ENCODE measurements around the gene SLC25A48. TPM values are rescaled to one million over a fixed set of nuclear protein-coding genes. Genes with fewer than 3 reads are reported as not detected.

SLC25A48 gene
- total RNA-seq, 1 experiment from 2014 or later: not detected

- CTCF ChIA-PET: no interaction called here
- Histone ChIP-seq H3K27me3 (ENCODE audit: control insufficient read depth, insufficient read depth, low read length) (no peaks in the 10 kb centered on the region), H3K4me3 (ENCODE audit: low read depth in 2 of 2, low read length in 2 of 2) (no peak overlapping the region), H3K9me3 (ENCODE audit: control insufficient read depth, insufficient read depth, low read depth, low read length) (no peaks in the 10 kb centered on the region), H3K4me1 (ENCODE audit: control insufficient read depth, insufficient read depth, low read length) (no peaks in the 10 kb centered on the region), H3K27ac (ENCODE audit: low read length) (no peak overlapping the region), H3K36me3 (ENCODE audit: control insufficient read depth, insufficient read depth, low read length) (no peaks in the 10 kb centered on the region)
- intact Hi-C loops (cut with micrococcal nuclease; ENCODE audit: unreplicated experiment): no loop called here
- no TSS peak for BruUV-seq (replicated peaks)
- in situ Hi-C loops (cut with HindIII; ENCODE audit: low pct_unique_long_range_greater_than_20kb, low sequenced_read_pairs): no loop called here
- no peak for ATAC-seq
- POLR2A ChIA-PET: no interaction called here
- no peak for DNase-seq (ENCODE audit: low read depth, low spot score)
- TF ChIP-seq SIN3A (IDR thresholded peaks at IDR 0.05; ENCODE audit: borderline replicate concordance, insufficient read depth, low read depth, low read length) (no peak), POLR2AphosphoS5 (IDR thresholded peaks at IDR 0.05; ENCODE audit: low read depth, low read length) (no peak), TCF7L2 (IDR thresholded peaks at IDR 0.05; ENCODE audit: low read depth, low read length) (no peak)
- TF ChIP-seq, protein P1, sequence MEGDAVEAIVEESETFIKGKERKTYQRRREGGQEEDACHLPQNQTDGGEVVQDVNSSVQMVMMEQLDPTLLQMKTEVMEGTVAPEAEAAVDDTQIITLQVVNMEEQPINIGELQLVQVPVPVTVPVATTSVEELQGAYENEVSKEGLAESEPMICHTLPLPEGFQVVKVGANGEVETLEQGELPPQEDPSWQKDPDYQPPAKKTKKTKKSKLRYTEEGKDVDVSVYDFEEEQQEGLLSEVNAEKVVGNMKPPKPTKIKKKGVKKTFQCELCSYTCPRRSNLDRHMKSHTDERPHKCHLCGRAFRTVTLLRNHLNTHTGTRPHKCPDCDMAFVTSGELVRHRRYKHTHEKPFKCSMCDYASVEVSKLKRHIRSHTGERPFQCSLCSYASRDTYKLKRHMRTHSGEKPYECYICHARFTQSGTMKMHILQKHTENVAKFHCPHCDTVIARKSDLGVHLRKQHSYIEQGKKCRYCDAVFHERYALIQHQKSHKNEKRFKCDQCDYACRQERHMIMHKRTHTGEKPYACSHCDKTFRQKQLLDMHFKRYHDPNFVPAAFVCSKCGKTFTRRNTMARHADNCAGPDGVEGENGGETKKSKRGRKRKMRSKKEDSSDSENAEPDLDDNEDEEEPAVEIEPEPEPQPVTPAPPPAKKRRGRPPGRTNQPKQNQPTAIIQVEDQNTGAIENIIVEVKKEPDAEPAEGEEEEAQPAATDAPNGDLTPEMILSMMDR (IDR thresholded peaks at IDR 0.05): no peak
- TF ChIP-seq, protein P2, sequence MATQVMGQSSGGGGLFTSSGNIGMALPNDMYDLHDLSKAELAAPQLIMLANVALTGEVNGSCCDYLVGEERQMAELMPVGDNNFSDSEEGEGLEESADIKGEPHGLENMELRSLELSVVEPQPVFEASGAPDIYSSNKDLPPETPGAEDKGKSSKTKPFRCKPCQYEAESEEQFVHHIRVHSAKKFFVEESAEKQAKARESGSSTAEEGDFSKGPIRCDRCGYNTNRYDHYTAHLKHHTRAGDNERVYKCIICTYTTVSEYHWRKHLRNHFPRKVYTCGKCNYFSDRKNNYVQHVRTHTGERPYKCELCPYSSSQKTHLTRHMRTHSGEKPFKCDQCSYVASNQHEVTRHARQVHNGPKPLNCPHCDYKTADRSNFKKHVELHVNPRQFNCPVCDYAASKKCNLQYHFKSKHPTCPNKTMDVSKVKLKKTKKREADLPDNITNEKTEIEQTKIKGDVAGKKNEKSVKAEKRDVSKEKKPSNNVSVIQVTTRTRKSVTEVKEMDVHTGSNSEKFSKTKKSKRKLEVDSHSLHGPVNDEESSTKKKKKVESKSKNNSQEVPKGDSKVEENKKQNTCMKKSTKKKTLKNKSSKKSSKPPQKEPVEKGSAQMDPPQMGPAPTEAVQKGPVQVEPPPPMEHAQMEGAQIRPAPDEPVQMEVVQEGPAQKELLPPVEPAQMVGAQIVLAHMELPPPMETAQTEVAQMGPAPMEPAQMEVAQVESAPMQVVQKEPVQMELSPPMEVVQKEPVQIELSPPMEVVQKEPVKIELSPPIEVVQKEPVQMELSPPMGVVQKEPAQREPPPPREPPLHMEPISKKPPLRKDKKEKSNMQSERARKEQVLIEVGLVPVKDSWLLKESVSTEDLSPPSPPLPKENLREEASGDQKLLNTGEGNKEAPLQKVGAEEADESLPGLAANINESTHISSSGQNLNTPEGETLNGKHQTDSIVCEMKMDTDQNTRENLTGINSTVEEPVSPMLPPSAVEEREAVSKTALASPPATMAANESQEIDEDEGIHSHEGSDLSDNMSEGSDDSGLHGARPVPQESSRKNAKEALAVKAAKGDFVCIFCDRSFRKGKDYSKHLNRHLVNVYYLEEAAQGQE (IDR thresholded peaks at IDR 0.05; ENCODE audit: insufficient read depth in 1 of 2, low read depth in 2 of 2, low read length in 1 of 2): no peak
These were observed 27.2 kb downstream of the SLC25A48 start for GRCh38 chr5:135861641-135862040.

GRCh38 chr5:135862086-135862485 is 27.6 kb downstream of the SLC25A48 start:
- ChIA-PET CTCF (no interaction called here), POLR2A (no interaction called here)
- no peak for ATAC-seq
- no peaks in the 10 kb centered on the region for H3K9me3 ChIP-seq (ENCODE audit: control insufficient read depth, insufficient read depth, low read depth, low read length)
- TF ChIP-seq TCF7L2 (IDR thresholded peaks at IDR 0.05; ENCODE audit: low read depth, low read length): no peak
- TF ChIP-seq SIN3A (IDR thresholded peaks at IDR 0.05; ENCODE audit: borderline replicate concordance, insufficient read depth, low read depth, low read length): no peak
- TF ChIP-seq, protein P2 (IDR thresholded peaks at IDR 0.05; ENCODE audit: insufficient read depth in 1 of 2, low read depth in 2 of 2, low read length in 1 of 2): no peak
- TF ChIP-seq POLR2AphosphoS5 (IDR thresholded peaks at IDR 0.05; ENCODE audit: low read depth, low read length): no peak
- TF ChIP-seq, protein P1 (IDR thresholded peaks at IDR 0.05): no peak
- BruUV-seq (replicated peaks): no TSS peak
- no peak overlapping the region for H3K4me3 ChIP-seq (ENCODE audit: low read depth in 2 of 2, low read length in 2 of 2)
- H3K27me3 ChIP-seq (ENCODE audit: control insufficient read depth, insufficient read depth, low read length): no peaks in the 10 kb centered on the region
- intact Hi-C loops (cut with micrococcal nuclease; ENCODE audit: unreplicated experiment) (no loop called here), in situ Hi-C loops (cut with HindIII; ENCODE audit: low pct_unique_long_range_greater_than_20kb, low sequenced_read_pairs) (no loop called here)
- no peaks in the 10 kb centered on the region for H3K36me3 ChIP-seq (ENCODE audit: control insufficient read depth, insufficient read depth, low read length)
- H3K4me1 ChIP-seq (ENCODE audit: control insufficient read depth, insufficient read depth, low read length): no peaks in the 10 kb centered on the region
- no peak for DNase-seq (ENCODE audit: low read depth, low spot score)
- no peak overlapping the region for H3K27ac ChIP-seq (ENCODE audit: low read length)
